Stimulated activated CD4-positive, alpha-beta T cell treated with anti-CD3 and anti-CD28 coated beads, Interleukin-2, amount 100 ng/mL, for 48 hours (primary cell): ENCODE data around the gene MLLT3.

Experiments
- DNase-seq, 2 donors: peaks; one replicate each; pipeline ENCODE4 v3.0.0-alpha.2; 2020

The MLLT3 gene

GRCh38 chr9:20553558-20554149, 68.6 kb downstream of the MLLT3 start:
- no peak for DNase-seq

- no peak for DNase-seq
Observed at GRCh38 chr9:20552874-20553557, 69.3 kb downstream of the MLLT3 start.

- DNase-seq = no peak
Observed at GRCh38 chr9:20551835-20552234, 70.5 kb downstream of the MLLT3 start.

- no peak for DNase-seq
Observed at GRCh38 chr9:20551236-20551635, 71.1 kb downstream of the MLLT3 start.

- DNase-seq = no peak
Observed at GRCh38 chr9:20550326-20550725, 72.0 kb downstream of the MLLT3 start.

- DNase-seq = no peak
Observed at GRCh38 chr9:20549053-20549452, 73.2 kb downstream of the MLLT3 start.

GRCh38 chr9:20545023-20545622, 77.2 kb downstream of the MLLT3 start:
- no peak for DNase-seq

- no peak for DNase-seq
Observed at GRCh38 chr9:20540169-20540863, 82.0 kb downstream of the MLLT3 start.

- DNase-seq = no peak
Observed at GRCh38 chr9:20538956-20539355, 83.3 kb downstream of the MLLT3 start.

- DNase-seq = no peak
Observed at GRCh38 chr9:20538092-20538491, 84.2 kb downstream of the MLLT3 start.

- no peak for DNase-seq
Observed at GRCh38 chr9:20537294-20537693, 85.0 kb downstream of the MLLT3 start.

GRCh38 chr9:20532584-20532983, 89.7 kb downstream of the MLLT3 start:
- DNase-seq = no peak

- DNase-seq = no peak
Observed at GRCh38 chr9:20529837-20530236, 92.5 kb downstream of the MLLT3 start.

GRCh38 chr9:20528253-20528652, 94.0 kb downstream of the MLLT3 start:
- no peak for DNase-seq

- DNase-seq = no peak
Observed at GRCh38 chr9:20526500-20527319, 95.6 kb downstream of the MLLT3 start.

GRCh38 chr9:20524776-20525175, 97.5 kb downstream of the MLLT3 start:
- no peak for DNase-seq

- DNase-seq = no peak
Observed at GRCh38 chr9:20518737-20519136, 103.6 kb downstream of the MLLT3 start.

GRCh38 chr9:20513126-20513913, 109.0 kb downstream of the MLLT3 start:
- DNase-seq = no peak

GRCh38 chr9:20512636-20513035, 109.7 kb downstream of the MLLT3 start:
- no peak for DNase-seq

GRCh38 chr9:20512106-20512505, 110.2 kb downstream of the MLLT3 start:
- no peak for DNase-seq

GRCh38 chr9:20511686-20512085, 110.6 kb downstream of the MLLT3 start:
- no peak for DNase-seq

- DNase-seq = no peak
Observed at GRCh38 chr9:20509466-20509865, 112.8 kb downstream of the MLLT3 start.
